ENCODE data around the gene FBXO31.

DNA sequence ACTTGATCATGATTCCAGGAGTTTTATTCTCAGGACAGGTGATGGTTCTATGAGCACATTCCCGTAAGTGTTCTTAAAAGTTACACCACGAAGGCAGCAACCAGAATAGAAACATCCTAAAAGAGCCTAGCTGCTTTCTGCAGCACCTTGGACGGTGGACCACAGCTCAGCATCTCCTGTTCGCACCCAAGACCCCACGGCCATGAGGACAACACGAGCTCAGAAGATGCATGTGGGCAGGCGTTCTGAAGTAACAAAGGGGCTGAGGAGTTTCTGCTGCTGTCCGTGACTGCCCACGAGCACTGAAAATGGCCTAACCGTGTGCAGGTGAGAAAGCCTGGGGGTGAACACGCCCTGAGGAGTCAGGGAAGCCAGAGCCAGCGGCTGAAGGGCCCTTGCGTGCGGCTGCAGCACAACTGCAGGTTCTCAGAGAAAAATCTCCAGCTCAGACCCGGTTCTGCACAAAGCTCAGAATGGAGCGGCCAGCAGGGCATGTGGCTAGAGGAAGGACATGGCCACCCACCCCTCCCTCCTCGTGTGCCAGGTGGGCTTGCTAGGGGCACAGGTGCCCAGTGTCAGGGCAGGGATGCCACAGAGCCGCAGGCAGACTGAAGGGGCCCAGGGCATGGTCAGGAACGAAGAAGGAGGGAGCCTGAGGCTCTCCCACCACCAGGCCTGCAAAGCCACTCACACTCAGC, 55.6 kb downstream of the FBXO31 start:
- TF ChIP-seq POLR2AphosphoS5 (IDR thresholded peaks at IDR 0.05; ENCODE audit: insufficient read depth in 1 of 2, low read depth in 1 of 2) = no peak
- TF ChIP-seq CTCF (IDR thresholded peaks at IDR 0.05) = no peak
